HEK293 (cell line): ENCODE results near the gene ABT1.

ENCODE experiments used
- CTCF ChIP-seq: fragments of 450-650 bp; formaldehyde crosslinking; IDR thresholded peaks from 2 replicates; pipeline ENCODE4 v1.5.1; 2016; ENCODE audit warnings: missing biosample characterization, missing genetic modification characterization
- KLF10 ChIP-seq: fragments of 450-650 bp; IDR thresholded peaks from 2 replicates; pipeline ENCODE4 v1.5.1; 2018; ENCODE audit warnings: missing biosample characterization, mild to moderate bottlenecking, missing genetic modification characterization
- TCF7L2 ChIP-seq: IDR thresholded peaks from 2 replicates; pipeline ENCODE4 v1.6.1; 2011; ENCODE audit warnings: low read depth, mild to moderate bottlenecking, inconsistent platforms, low read length, moderate library complexity, borderline replicate concordance
- ZBTB1 ChIP-seq: fragments of 450-650 bp; formaldehyde crosslinking; IDR thresholded peaks from 2 replicates; pipeline ENCODE4 v1.5.1; 2016; ENCODE audit warnings: missing biosample characterization, missing genetic modification characterization
- ZBTB10 ChIP-seq: fragments of 450-650 bp; formaldehyde crosslinking; IDR thresholded peaks from 2 replicates; pipeline ENCODE4 v1.5.1; 2016; ENCODE audit warnings: missing biosample characterization, missing genetic modification characterization
- ZNF24 ChIP-seq: fragments of 450-650 bp; formaldehyde crosslinking; IDR thresholded peaks from 2 replicates; pipeline ENCODE4 v1.5.1; 2016; ENCODE audit warnings: missing biosample characterization, missing genetic modification characterization
- ZNF747 ChIP-seq: fragments of 450-650 bp; formaldehyde crosslinking; IDR thresholded peaks from 2 replicates; pipeline ENCODE4 v1.5.1; 2016; ENCODE audit warnings: missing biosample characterization, missing genetic modification characterization
- TF ChIP-seq, protein P1 (sequence below): fragments of 450-650 bp; IDR thresholded peaks from 2 replicates; pipeline ENCODE4 v1.5.1; 2018; ENCODE audit warnings: missing biosample characterization, mild to moderate bottlenecking, missing genetic modification characterization

GRCh38 chr6:26552205-26552604 lies 44.5 kb upstream of the ABT1 start:
- TF ChIP-seq CTCF (tag by site-specific recombination) (no peak), ZBTB10 (tag by site-specific recombination) (no peak), ZNF24 (tag by site-specific recombination) (no peak), ZBTB1 (tag by site-specific recombination) (no peak), KLF10 (no peak), TCF7L2 (no peak), ZNF747 (tag by site-specific recombination) (no peak)
- TF ChIP-seq, protein P1, sequence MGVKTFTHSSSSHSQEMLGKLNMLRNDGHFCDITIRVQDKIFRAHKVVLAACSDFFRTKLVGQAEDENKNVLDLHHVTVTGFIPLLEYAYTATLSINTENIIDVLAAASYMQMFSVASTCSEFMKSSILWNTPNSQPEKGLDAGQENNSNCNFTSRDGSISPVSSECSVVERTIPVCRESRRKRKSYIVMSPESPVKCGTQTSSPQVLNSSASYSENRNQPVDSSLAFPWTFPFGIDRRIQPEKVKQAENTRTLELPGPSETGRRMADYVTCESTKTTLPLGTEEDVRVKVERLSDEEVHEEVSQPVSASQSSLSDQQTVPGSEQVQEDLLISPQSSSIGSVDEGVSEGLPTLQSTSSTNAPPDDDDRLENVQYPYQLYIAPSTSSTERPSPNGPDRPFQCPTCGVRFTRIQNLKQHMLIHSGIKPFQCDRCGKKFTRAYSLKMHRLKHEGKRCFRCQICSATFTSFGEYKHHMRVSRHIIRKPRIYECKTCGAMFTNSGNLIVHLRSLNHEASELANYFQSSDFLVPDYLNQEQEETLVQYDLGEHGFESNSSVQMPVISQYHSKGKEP (tag by site-specific recombination) = no peak
